ENCODE results near the gene CCDC7. TPM values are rescaled to one million over a fixed set of nuclear protein-coding genes. Genes with fewer than 3 reads are reported as not detected.
A peak's percentile ranks its signal among the peaks of the same experiment; 100 is the strongest.
"Not testable (repeated sequence)": the region's sequence is repeated elsewhere in the genome, so short reads cannot be mapped to it uniquely, and the experiment has no call there.

Gene CCDC7
- total and polyA plus RNA-seq, 4 experiments from 2014 or later, result 7.7 to 90.5 (median 41.8) TPM

GRCh38 chr10:32895200-32895968, 449.4 kb downstream of the CCDC7 start:
- DNase-seq; H3K27me3 Mint-ChIP-seq; H3K4me3 Mint-ChIP-seq; H3K4me3 ChIP-seq (ENCODE audit: low read length in 2 of 2); CTCF ChIA-PET (ENCODE audit: partially characterized antibody); H3K9me3 Mint-ChIP-seq; H3K27ac ChIP-seq (ENCODE audit: low read depth, low read length); intact Hi-C loops (cut with micrococcal nuclease); POLR2A ChIA-PET (ENCODE audit: partially characterized antibody); H3K9me3 ChIP-seq (ENCODE audit: control insufficient read depth in 1 of 2, low read length in 2 of 2); H3K4me1 ChIP-seq (ENCODE audit: insufficient read depth, low read length); H3K27me3 ChIP-seq (ENCODE audit: insufficient read depth, low read length): not testable (repeated sequence)
- peaks cover 34% of the 10 kb centered on the region for H3K36me3 ChIP-seq (ENCODE audit: insufficient read depth, low read length)
- Mint-ChIP-seq H3K36me3 (peaks cover 48 to 50% of the 10 kb centered on the region in 2 donors), H3K4me1 (peaks cover 6 to 20% (median 13%) of the 10 kb centered on the region in 4 donors), H3K27ac (peak overlapping the region in 3 of 7 donors; percentile 7 to 88 (median 15))

GRCh38 chr10:32901815-32902214, 455.9 kb downstream of the CCDC7 start:
- POLR2A ChIA-PET (ENCODE audit: partially characterized antibody), result no interaction called here
- Histone ChIP-seq H3K9me3 (ENCODE audit: control insufficient read depth in 1 of 2, low read length in 2 of 2) (no peaks in the 10 kb centered on the region), H3K4me3 (ENCODE audit: low read length in 2 of 2) (no peak overlapping the region), H3K27me3 (ENCODE audit: insufficient read depth, low read length) (no peaks in the 10 kb centered on the region), H3K4me1 (ENCODE audit: insufficient read depth, low read length) (no peaks in the 10 kb centered on the region), H3K27ac (ENCODE audit: low read depth, low read length) (no peak overlapping the region), H3K36me3 (ENCODE audit: insufficient read depth, low read length) (peaks cover 45% of the 10 kb centered on the region)
- H3K27ac Mint-ChIP-seq, result peak overlapping the region in 2 of 7 donors; percentile 20 to 29
- no peaks in the 10 kb centered on the region for H3K27me3 Mint-ChIP-seq
- no peaks in the 10 kb centered on the region for H3K9me3 Mint-ChIP-seq
- peaks cover 68% of the 10 kb centered on the region in 2 donors for H3K36me3 Mint-ChIP-seq
- peaks cover 7 to 15% (median 15%) of the 10 kb centered on the region in 4 donors for H3K4me1 Mint-ChIP-seq
- CTCF ChIA-PET (ENCODE audit: partially characterized antibody), result no interaction called here
- intact Hi-C loops (cut with micrococcal nuclease), result no loop called here
- DNase-seq, result no peak
- no peak overlapping the region for H3K4me3 Mint-ChIP-seq

- POLR2A ChIA-PET (ENCODE audit: partially characterized antibody), result no interaction called here
- intact Hi-C loops (cut with micrococcal nuclease), result no loop called here
- H3K27me3 Mint-ChIP-seq, result no peaks in the 10 kb centered on the region
- no peak overlapping the region for H3K4me3 Mint-ChIP-seq
- H3K4me1 ChIP-seq (ENCODE audit: insufficient read depth, low read length), result no peaks in the 10 kb centered on the region
- no peak for DNase-seq
- peaks cover 57 to 64% of the 10 kb centered on the region in 2 donors for H3K36me3 Mint-ChIP-seq
- H3K4me1 Mint-ChIP-seq, result peaks cover 12 to 29% (median 18%) of the 10 kb centered on the region in 4 donors
- H3K9me3 Mint-ChIP-seq, result no peaks in the 10 kb centered on the region
- no peak overlapping the region for H3K4me3 ChIP-seq (ENCODE audit: low read length in 2 of 2)
- H3K36me3 ChIP-seq (ENCODE audit: insufficient read depth, low read length), result peaks cover 46% of the 10 kb centered on the region
- CTCF ChIA-PET (ENCODE audit: partially characterized antibody), result no interaction called here
- no peaks in the 10 kb centered on the region for H3K9me3 ChIP-seq (ENCODE audit: control insufficient read depth in 1 of 2, low read length in 2 of 2)
- no peak overlapping the region for H3K27ac ChIP-seq (ENCODE audit: low read depth, low read length)
- H3K27me3 ChIP-seq (ENCODE audit: insufficient read depth, low read length), result no peaks in the 10 kb centered on the region
- H3K27ac Mint-ChIP-seq, result peak overlapping the region in 4 of 7 donors; percentile 34 to 74 (median 48)
These were observed 459.5 kb downstream of the CCDC7 start for GRCh38 chr10:32905466-32905865.

- H3K4me1 Mint-ChIP-seq, result peaks cover 14 to 32% (median 22%) of the 10 kb centered on the region in 4 donors
- DNase-seq, result no peak
- Histone ChIP-seq H3K4me3 (ENCODE audit: low read length in 2 of 2) (no peak overlapping the region), H3K4me1 (ENCODE audit: insufficient read depth, low read length) (no peaks in the 10 kb centered on the region), H3K9me3 (ENCODE audit: control insufficient read depth in 1 of 2, low read length in 2 of 2) (no peaks in the 10 kb centered on the region), H3K27ac (ENCODE audit: low read depth, low read length) (no peak overlapping the region), H3K27me3 (ENCODE audit: insufficient read depth, low read length) (no peaks in the 10 kb centered on the region), H3K36me3 (ENCODE audit: insufficient read depth, low read length) (peaks cover 54% of the 10 kb centered on the region)
- ChIA-PET CTCF (ENCODE audit: partially characterized antibody) (interaction anchor here (0.5 kb wide), 1 partner anchor 1237 kb away, joined by 3 read pairs; no protein-coding TSS in a partner anchor), POLR2A (ENCODE audit: partially characterized antibody) (no interaction called here)
- peaks cover 63 to 70% of the 10 kb centered on the region in 2 donors for H3K36me3 Mint-ChIP-seq
- intact Hi-C loops (cut with micrococcal nuclease), result no loop called here
- H3K4me3 Mint-ChIP-seq, result peak overlapping the region in 1 of 8 donors; percentile 28
- no peaks in the 10 kb centered on the region for H3K27me3 Mint-ChIP-seq
- peak overlapping the region in 6 of 7 donors; percentile 18 to 70 (median 48) for H3K27ac Mint-ChIP-seq
- H3K9me3 Mint-ChIP-seq, result no peaks in the 10 kb centered on the region
These were observed 460.7 kb downstream of the CCDC7 start for GRCh38 chr10:32906595-32906994.

- ChIA-PET CTCF (ENCODE audit: partially characterized antibody) (interaction anchor here (1.1 kb wide), 1 partner anchor 20 kb away, joined by 3 read pairs; no protein-coding TSS in a partner anchor), POLR2A (ENCODE audit: partially characterized antibody) (interaction anchor here (0.6 to 1.1 kb wide), 4 partner anchors 18 to 247 kb away, joined by 3 read pairs; no protein-coding TSS in a partner anchor)
- Mint-ChIP-seq H3K27ac (peak overlapping the region in 3 of 7 donors; percentile 6 to 53 (median 53)), H3K4me3 (no peak overlapping the region), H3K4me1 (peaks cover 22 to 49% (median 33%) of the 10 kb centered on the region in 4 donors), H3K9me3 (peaks cover 0 to 2% (median 0%) of the 10 kb centered on the region in 8 donors), H3K27me3 (no peaks in the 10 kb centered on the region), H3K36me3 (peaks cover 66 to 76% of the 10 kb centered on the region in 2 donors)
- Histone ChIP-seq H3K27me3 (ENCODE audit: insufficient read depth, low read length) (no peaks in the 10 kb centered on the region), H3K4me3 (ENCODE audit: low read length in 2 of 2) (no peak overlapping the region), H3K4me1 (ENCODE audit: insufficient read depth, low read length) (no peaks in the 10 kb centered on the region), H3K9me3 (ENCODE audit: control insufficient read depth in 1 of 2, low read length in 2 of 2) (no peaks in the 10 kb centered on the region), H3K27ac (ENCODE audit: low read depth, low read length) (no peak overlapping the region), H3K36me3 (ENCODE audit: insufficient read depth, low read length) (peaks cover 55% of the 10 kb centered on the region)
- DNase-seq, result no peak
- intact Hi-C loops (cut with micrococcal nuclease), result no loop called here
These were observed 463.5 kb downstream of the CCDC7 start for GRCh38 chr10:32909456-32909855.

GRCh38 chr10:32909970-32910369, 464.0 kb downstream of the CCDC7 start:
- H3K4me1 ChIP-seq (ENCODE audit: insufficient read depth, low read length); H3K27me3 ChIP-seq (ENCODE audit: insufficient read depth, low read length); H3K27ac ChIP-seq (ENCODE audit: low read depth, low read length); H3K9me3 ChIP-seq (ENCODE audit: control insufficient read depth in 1 of 2, low read length in 2 of 2); DNase-seq; H3K9me3 Mint-ChIP-seq; intact Hi-C loops (cut with micrococcal nuclease); H3K4me3 Mint-ChIP-seq; H3K27me3 Mint-ChIP-seq; CTCF ChIA-PET (ENCODE audit: partially characterized antibody); H3K4me3 ChIP-seq (ENCODE audit: low read length in 2 of 2): not testable (repeated sequence)
- peaks cover 28 to 54% (median 38%) of the 10 kb centered on the region in 4 donors for H3K4me1 Mint-ChIP-seq
- peak overlapping the region in 1 of 7 donors; percentile 53 for H3K27ac Mint-ChIP-seq
- H3K36me3 Mint-ChIP-seq, result peaks cover 71 to 78% of the 10 kb centered on the region in 2 donors
- peaks cover 54% of the 10 kb centered on the region for H3K36me3 ChIP-seq (ENCODE audit: insufficient read depth, low read length)
- POLR2A ChIA-PET (ENCODE audit: partially characterized antibody), result interaction anchor here (0.6 kb wide), 1 partner anchor 246 kb away, joined by 3 read pairs; no protein-coding TSS in a partner anchor

- H3K9me3 ChIP-seq (ENCODE audit: control insufficient read depth in 1 of 2, low read length in 2 of 2), result no peaks in the 10 kb centered on the region
- ChIA-PET POLR2A (ENCODE audit: partially characterized antibody) (no interaction called here), CTCF (ENCODE audit: partially characterized antibody) (no interaction called here)
- no peak overlapping the region for H3K4me3 ChIP-seq (ENCODE audit: low read length in 2 of 2)
- no peak for DNase-seq
- Mint-ChIP-seq H3K4me1 (peaks cover 30 to 58% (median 44%) of the 10 kb centered on the region in 4 donors), H3K27me3 (no peaks in the 10 kb centered on the region), H3K9me3 (peaks cover 0 to 2% (median 0%) of the 10 kb centered on the region in 8 donors), H3K36me3 (peaks cover 74 to 79% of the 10 kb centered on the region in 2 donors), H3K27ac (peak overlapping the region in 4 of 7 donors; percentile 18 to 72 (median 45)), H3K4me3 (no peak overlapping the region)
- intact Hi-C loops (cut with micrococcal nuclease), result no loop called here
- no peaks in the 10 kb centered on the region for H3K4me1 ChIP-seq (ENCODE audit: insufficient read depth, low read length)
- H3K27ac ChIP-seq (ENCODE audit: low read depth, low read length), result no peak overlapping the region
- H3K27me3 ChIP-seq (ENCODE audit: insufficient read depth, low read length), result no peaks in the 10 kb centered on the region
- peaks cover 41% of the 10 kb centered on the region for H3K36me3 ChIP-seq (ENCODE audit: insufficient read depth, low read length)
These were observed 465.5 kb downstream of the CCDC7 start for GRCh38 chr10:32911285-32912016.

Data from CD4-positive, alpha-beta memory T cell (primary cell).